CD14-positive monocyte (primary cell): ENCODE measurements around the gene MTLN. TPM values are rescaled to one million over a fixed set of nuclear protein-coding genes. Genes with fewer than 3 reads are reported as not detected.
"Not testable (repeated sequence)": the region's sequence is repeated elsewhere in the genome, so short reads cannot be mapped to it uniquely, and the experiment has no call there.

Source experiments
- DNase-seq, 3 donors: peaks; one replicate each; pipeline ENCODE4 v3.0.0-alpha.2; 2011 to 2022
- H2AFZ ChIP-seq: 2 replicates; pipeline ENCODE4 v1.6.0; 2012; ENCODE audit warnings: mild to moderate bottlenecking, low read depth, low read length, inconsistent platforms; ENCODE audit not compliant: insufficient read depth, poor library complexity, severe bottlenecking
- H3K27ac ChIP-seq, 2 donors: 1 replicate in 1 of 2; 2 replicates in 1 of 2; pipeline ENCODE4 v1.5.1; 2012 to 2013; ENCODE audit warnings: low read length in 2 of 2, control low read depth in 1 of 2, inconsistent platforms in 1 of 2, low read depth in 1 of 2, mild to moderate bottlenecking in 1 of 2
- H3K27me3 ChIP-seq, 2 donors: one replicate each; pipeline versions ENCODE4 v1.6.0 to v1.6.1; 2011 to 2013; ENCODE audit warnings: low read length in 2 of 2; ENCODE audit not compliant: control insufficient read depth in 2 of 2, insufficient read depth in 2 of 2
- H3K36me3 ChIP-seq, 2 donors: replicated peaks in 1 of 2; 1 replicate in 1 of 2; 2 replicates in 1 of 2; pipeline versions ENCODE4 v1.5.1 to v1.6.1; 2012 to 2013; ENCODE audit warnings: low read length in 2 of 2, control low read depth in 1 of 2, inconsistent platforms in 1 of 2, mild to moderate bottlenecking in 1 of 2; ENCODE audit not compliant: insufficient read depth in 2 of 2, control insufficient read depth in 1 of 2
- H3K4me1 ChIP-seq, 2 donors: 1 replicate in 1 of 2; 2 replicates in 1 of 2; pipeline versions ENCODE4 v1.5.1 to v1.6.1; 2012 to 2013; ENCODE audit warnings: low read length in 2 of 2, control low read depth in 1 of 2, inconsistent platforms in 1 of 2, mild to moderate bottlenecking in 1 of 2, moderate library complexity in 1 of 2; ENCODE audit not compliant: insufficient read depth in 2 of 2, control insufficient read depth in 1 of 2
- H3K4me2 ChIP-seq: replicated peaks from 2 replicates; pipeline ENCODE3; 2012; ENCODE audit warnings: low read length, moderate library complexity, mild to moderate bottlenecking; ENCODE audit not compliant: poor library complexity, severe bottlenecking; ENCODE audit errors: extremely low read depth
- H3K4me3 ChIP-seq, 3 experiments: fragments of 200-600 bp in 1 of 3; sonication (generic) in 1 of 3; replicated peaks in 1 of 3; 1 replicate in 2 of 3; 2 replicates in 1 of 3; pipeline ENCODE4 v1.5.1; 2011 to 2013; ENCODE audit warnings: low read length in 3 of 3, mild to moderate bottlenecking in 3 of 3, control low read depth in 2 of 3, low read depth in 2 of 3, inconsistent platforms in 1 of 3, moderate library complexity in 1 of 3
- H3K79me2 ChIP-seq: 2 replicates; pipeline ENCODE4 v1.6.0; 2012; ENCODE audit warnings: mild to moderate bottlenecking, control low read depth, inconsistent platforms, low read length, moderate library complexity; ENCODE audit not compliant: insufficient read depth
- H3K9ac ChIP-seq: 2 replicates; pipeline ENCODE4 v1.6.0; 2017; ENCODE audit warnings: low read length, mild to moderate bottlenecking; ENCODE audit not compliant: insufficient read depth, poor library complexity, severe bottlenecking
- H3K9me3 ChIP-seq, 2 donors: replicated peaks in 1 of 2; 1 replicate in 1 of 2; 2 replicates in 1 of 2; pipeline versions ENCODE4 v1.5.1 to v1.6.1; 2012 to 2013; ENCODE audit warnings: low read length in 2 of 2, control low read depth in 1 of 2; ENCODE audit not compliant: control insufficient read depth in 1 of 2, insufficient read depth in 1 of 2
- H4K20me1 ChIP-seq: 2 replicates; pipeline ENCODE4 v1.6.0; 2012; ENCODE audit warnings: mild to moderate bottlenecking, low read length, control low read depth, moderate library complexity; ENCODE audit not compliant: insufficient read depth
- H3K27ac Mint-ChIP-seq, 7 donors: one replicate each; pipeline ENCODE4 v1.8.0; 2020; ENCODE audit warnings: mild to moderate bottlenecking in 7 of 7, mixed read lengths in 7 of 7, moderate library complexity in 6 of 7, inconsistent platforms in 2 of 7
- H3K27me3 Mint-ChIP-seq, 3 donors: one replicate each; pipeline ENCODE4 v1.8.0; 2021 to 2022; ENCODE audit warnings: low read depth in 3 of 3, mild to moderate bottlenecking in 3 of 3, mixed read lengths in 3 of 3, moderate library complexity in 3 of 3, inconsistent platforms in 1 of 3
- H3K36me3 Mint-ChIP-seq, 2 donors: one replicate each; pipeline ENCODE4 v1.8.0; 2020; ENCODE audit warnings: mixed read lengths in 2 of 2, inconsistent platforms in 1 of 2, mild to moderate bottlenecking in 1 of 2
- H3K4me1 Mint-ChIP-seq: one replicate; pipeline ENCODE4 v1.8.0; 2020; ENCODE audit warnings: mild to moderate bottlenecking, mixed read lengths
- H3K4me3 Mint-ChIP-seq, 2 donors: one replicate each; pipeline ENCODE4 v1.8.0; 2020; ENCODE audit warnings: mild to moderate bottlenecking in 2 of 2, mixed read lengths in 2 of 2, moderate library complexity in 1 of 2
- H3K9me3 Mint-ChIP-seq, 7 donors: one replicate each; pipeline ENCODE4 v1.8.0; 2020 to 2022; ENCODE audit warnings: mixed read lengths in 7 of 7, mild to moderate bottlenecking in 6 of 7, moderate library complexity in 6 of 7, inconsistent platforms in 2 of 7
- CTCF ChIP-seq: fragments of 200-600 bp; IDR thresholded peaks from one replicate; pipeline ENCODE4 v1.8.0; 2022; ENCODE audit warnings: antibody characterized with exemption, mild to moderate bottlenecking
- WGBS: methylation state at CpG from one replicate; pipeline ENCODE4 v1.1.5; 2013; ENCODE audit warnings: missing lambda C conversion rate; ENCODE audit not compliant: insufficient coverage; 5-methylcytosine and 5-hydroxymethylcytosine counted together
- intact Hi-C, 2 donors: fragments of 100-400 bp; cut with micrococcal nuclease; formaldehyde crosslinking; loops; one replicate each; pipeline versions ENCODE4 v1.15.0 to v1.15.1; 2023
- polyA plus RNA-seq, 3 donors: library from polyadenylated mRNA; depleted of rRNA in 1 of 3; unstranded in 2 of 3; stranded (reverse) in 1 of 3; fragments of 300-500 nt in 2 of 3; fragments of >200 nt in 1 of 3; fragmentation: Illumina TruSeq in 2 of 3; gene quantifications; 1 replicate in 2 of 3; 2 replicates in 1 of 3; pipeline ENCODE4 v1.2.3, GENCODE V29; 2012 to 2021

The MTLN gene
- polyA plus RNA-seq, 3 donors: 13.7 to 70.6 (median 51.0) TPM

GRCh38 chr2:110220190-110220564, 7.8 kb upstream of the MTLN start:
- DNase-seq: no peak
- no peak overlapping the region for H3K9ac ChIP-seq
- no peak overlapping the region for H3K4me2 ChIP-seq
- no peak overlapping the region for H2AFZ ChIP-seq
- Mint-ChIP-seq H3K9me3 (peaks cover 0 to 4% (median under 1%) of the 10 kb centered on the region in 7 donors), H3K27ac (no peak overlapping the region), H3K4me1 (no peaks in the 10 kb centered on the region), H3K27me3 (peaks cover 15 to 36% (median 19%) of the 10 kb centered on the region in 3 donors), H3K36me3 (no peaks in the 10 kb centered on the region), H3K4me3 (peak overlapping the region in 1 of 2 donors; percentile 16)
- WGBS: no CpG with 5 or more reads among the region's 2 CpGs
- H3K4me1 ChIP-seq: no peaks in the 10 kb centered on the region
- H3K9me3 ChIP-seq: no peaks in the 10 kb centered on the region
- intact Hi-C loops: no loop called here
- H3K79me2 ChIP-seq: no peaks in the 10 kb centered on the region
- H3K27ac ChIP-seq: no peak overlapping the region
- H3K27me3 ChIP-seq: peaks cover 7 to 11% of the 10 kb centered on the region in 2 donors
- no peak for TF ChIP-seq CTCF
- H3K36me3 ChIP-seq: no peaks in the 10 kb centered on the region
- no peak overlapping the region for H3K4me3 ChIP-seq
- H4K20me1 ChIP-seq: no peaks in the 10 kb centered on the region

GRCh38 chr2:110219496-110220189, 7.3 kb upstream of the MTLN start:
- no peak overlapping the region for H3K4me2 ChIP-seq
- Mint-ChIP-seq H3K27me3 (peaks cover 18 to 37% (median 23%) of the 10 kb centered on the region in 3 donors), H3K4me1 (no peaks in the 10 kb centered on the region), H3K4me3 (peak overlapping the region in 1 of 2 donors; percentile 26), H3K27ac (no peak overlapping the region), H3K9me3 (peaks cover 0 to 6% (median 2%) of the 10 kb centered on the region in 7 donors), H3K36me3 (no peaks in the 10 kb centered on the region)
- no peaks in the 10 kb centered on the region for H3K4me1 ChIP-seq
- intact Hi-C loops: no loop called here
- peaks cover 10 to 12% of the 10 kb centered on the region in 2 donors for H3K27me3 ChIP-seq
- no peaks in the 10 kb centered on the region for H3K36me3 ChIP-seq
- no peak overlapping the region for H3K27ac ChIP-seq
- H3K9me3 ChIP-seq: no peaks in the 10 kb centered on the region
- no peak overlapping the region for H3K4me3 ChIP-seq
- H3K79me2 ChIP-seq: no peaks in the 10 kb centered on the region
- H3K9ac ChIP-seq: no peak overlapping the region
- no peak overlapping the region for H2AFZ ChIP-seq
- TF ChIP-seq CTCF: no peak
- DNase-seq: no peak
- WGBS: no CpG with 5 or more reads among the region's 1 CpG
- H4K20me1 ChIP-seq: no peaks in the 10 kb centered on the region

GRCh38 chr2:110218889-110219288, 6.5 kb upstream of the MTLN start:
- H3K4me3 ChIP-seq, H3K9ac ChIP-seq, DNase-seq, H4K20me1 ChIP-seq, H3K4me2 ChIP-seq, H3K27ac ChIP-seq, H3K9me3 ChIP-seq, H3K36me3 Mint-ChIP-seq, H3K79me2 ChIP-seq, H3K27ac Mint-ChIP-seq, H3K36me3 ChIP-seq, H3K4me3 Mint-ChIP-seq, H3K4me1 ChIP-seq, H3K4me1 Mint-ChIP-seq, intact Hi-C loops, H2AFZ ChIP-seq: not testable (repeated sequence)
- Mint-ChIP-seq H3K9me3 (peaks cover 0 to 11% (median 4%) of the 10 kb centered on the region in 7 donors), H3K27me3 (peaks cover 18 to 34% (median 23%) of the 10 kb centered on the region in 3 donors)
- peaks cover 10 to 11% of the 10 kb centered on the region in 2 donors for H3K27me3 ChIP-seq
- 67% methylated on average over 2 of the region's 7 CpGs for WGBS
